PC-9 (cell line): ENCODE measurements around the gene GNG13. TPM values are rescaled to one million over a fixed set of nuclear protein-coding genes. Genes with fewer than 3 reads are reported as not detected.

Source experiments
- BruUV-seq: library from RNA; stranded (reverse); fragments of 400-500 nt; replicated peaks from 2 replicates; lab custom pipeline; 2021; lab: Mats Ljungman, UMichigan
- CTCF ChIA-PET: fragments of 300-600 bp; sonication (Branson Sonifier 250); formaldehyde crosslinking; loops from one replicate; lab custom pipeline; 2022; ENCODE audit warnings: antibody characterized with exemption; lab: Charles Lee
- POLR2A ChIA-PET: fragments of 300-600 bp; sonication (Branson Sonifier 250); formaldehyde crosslinking; loops from one replicate; lab custom pipeline; 2022; ENCODE audit warnings: antibody characterized with exemption; ENCODE audit not compliant: unreplicated experiment; lab: Charles Lee
- DNase-seq, 2 experiments: peaks; one replicate each; pipeline versions ENCODE4 v3.0.0 to v3.0.0-alpha.2; 2015 to 2022; ENCODE audit warnings: mixed read lengths in 1 of 2
- H2AFZ ChIP-seq: fragments of 200-600 bp; sonication (generic); 2 replicates; pipeline ENCODE4 v1.8.1; 2017; ENCODE audit warnings: antibody characterized with exemption
- H3F3A ChIP-seq: fragments of 200-600 bp; sonication (generic); 2 replicates; pipeline ENCODE4 v1.8.1; 2017; ENCODE audit warnings: antibody characterized with exemption, mild to moderate bottlenecking, low read depth; ENCODE audit not compliant: insufficient read depth
- H3K27ac ChIP-seq: fragments of 200-600 bp; sonication (generic); 2 replicates; pipeline ENCODE4 v1.6.1; 2016; ENCODE audit warnings: mixed run types
- H3K27me3 ChIP-seq: fragments of 200-600 bp; sonication (generic); 2 replicates; pipeline ENCODE4 v1.6.1; 2016; ENCODE audit warnings: low read depth, mixed run types; ENCODE audit not compliant: insufficient read depth
- H3K36me3 ChIP-seq: fragments of 200-600 bp; sonication (generic); 2 replicates; pipeline ENCODE4 v1.6.1; 2016; ENCODE audit warnings: low read depth, mixed run types
- H3K4me1 ChIP-seq: fragments of 200-600 bp; sonication (generic); replicated peaks from 2 replicates; pipeline ENCODE4 v1.6.1; 2016; ENCODE audit warnings: mixed run types; ENCODE audit not compliant: insufficient read depth
- H3K4me2 ChIP-seq: fragments of 200-600 bp; sonication (generic); 2 replicates; pipeline ENCODE4 v1.6.1; 2017; ENCODE audit warnings: mixed run types
- H3K4me3 ChIP-seq: fragments of 200-600 bp; sonication (generic); 2 replicates; pipeline ENCODE4 v1.6.1; 2016; ENCODE audit warnings: mixed run types
- H3K79me2 ChIP-seq: fragments of 200-600 bp; sonication (generic); 2 replicates; pipeline ENCODE4 v1.6.1; 2017; ENCODE audit warnings: low read depth, mixed run types
- H3K9me2 ChIP-seq: fragments of 200-600 bp; sonication (generic); 2 replicates; pipeline ENCODE4 v1.8.1; 2017; ENCODE audit warnings: mild to moderate bottlenecking; ENCODE audit not compliant: insufficient read depth
- H3K9me3 ChIP-seq: fragments of 200-600 bp; sonication (generic); 2 replicates; pipeline ENCODE4 v1.8.1; 2016; ENCODE audit warnings: low read depth; ENCODE audit not compliant: insufficient read depth
- H4K20me1 ChIP-seq: fragments of 200-600 bp; sonication (generic); 2 replicates; pipeline ENCODE4 v1.8.1; 2017; ENCODE audit not compliant: insufficient read depth
- CTCF ChIP-seq: fragments of 200-600 bp; sonication (generic); conservative IDR thresholded peaks from 2 replicates; pipeline ENCODE4 v1.6.1; 2017; ENCODE audit warnings: mixed run types, antibody characterized with exemption, mild to moderate bottlenecking, moderate library complexity
- EZH2 ChIP-seq: fragments of 200-600 bp; sonication (generic); IDR thresholded peaks from 2 replicates; pipeline ENCODE4 v1.8.0; 2017; ENCODE audit warnings: antibody characterized with exemption, low read depth
- intact Hi-C: fragments of 100-400 bp; cut with micrococcal nuclease; formaldehyde crosslinking; loops from one replicate; pipeline ENCODE4 v1.10.0; 2022; ENCODE audit not compliant: unreplicated experiment
- total RNA-seq: library from RNA; stranded (reverse); gene quantifications from 2 replicates; pipeline ENCODE4 v1.2.3, GENCODE V29; 2021

GNG13 gene
- total RNA-seq, 1 experiment from 2014 or later, result not detected

- Histone ChIP-seq H3K4me2 (peak overlapping the region; percentile 68), H3K9me2 (no peaks in the 10 kb centered on the region), H3K79me2 (no peaks in the 10 kb centered on the region), H3K27ac (no peak overlapping the region), H3F3A (peaks cover 14% of the 10 kb centered on the region), H3K36me3 (no peaks in the 10 kb centered on the region), H3K4me3 (no peak overlapping the region), H3K9me3 (no peaks in the 10 kb centered on the region), H4K20me1 (peaks cover 17% of the 10 kb centered on the region), H2AFZ (no peak overlapping the region), H3K27me3 (peaks cover 7% of the 10 kb centered on the region; the same call in 1 of the 2 replicates), H3K4me1 (peaks cover 14% of the 10 kb centered on the region)
- ChIA-PET CTCF (interaction anchor here (0.5 to 1.0 kb wide), 2 partner anchors 13 to 561 kb away, joined by 3 read pairs; no protein-coding TSS in a partner anchor), POLR2A (interaction anchor here (0.5 to 1.0 kb wide), 4 partner anchors 9 to 83 kb away, joined by 3 to 6 read pairs (median 3); partner anchors contain the start of gene CCDC78)
- no TSS peak for BruUV-seq
- TF ChIP-seq EZH2 (no peak), CTCF (no peak; the same call in 1 of the 2 replicates)
- intact Hi-C loops, result no loop called here
- DNase-seq, result peak; percentile 87 to 99
Observed at GRCh38 chr16:795580-796229, 4.8 kb downstream of the GNG13 start.

GRCh38 chr16:794853-795466 lies 5.6 kb downstream of the GNG13 start:
- Histone ChIP-seq H3K9me2 (no peaks in the 10 kb centered on the region), H3K27ac (no peak overlapping the region), H3K4me2 (no peak overlapping the region), H3K4me1 (peaks cover 14% of the 10 kb centered on the region), H3K79me2 (no peaks in the 10 kb centered on the region), H2AFZ (no peak overlapping the region), H4K20me1 (peaks cover 17% of the 10 kb centered on the region), H3K27me3 (0 out of 2 replicates have a peak, but pooled peaks cover under 1% of the 10 kb centered on the region), H3K4me3 (no peak overlapping the region), H3F3A (peaks cover 14% of the 10 kb centered on the region), H3K36me3 (no peaks in the 10 kb centered on the region), H3K9me3 (no peaks in the 10 kb centered on the region)
- no TSS peak for BruUV-seq
- POLR2A ChIA-PET, result interaction anchor here (0.5 to 1.0 kb wide), 2 partner anchors 34 to 83 kb away, joined by 3 to 6 read pairs; no protein-coding TSS in a partner anchor
- TF ChIP-seq EZH2, result no peak
- TF ChIP-seq CTCF, result no peak
- no peak for DNase-seq
- intact Hi-C loops, result no loop called here
- CTCF ChIA-PET, result interaction anchor here (0.5 to 1.0 kb wide), 2 partner anchors 12 to 562 kb away, joined by 3 read pairs; no protein-coding TSS in a partner anchor

GRCh38 chr16:794091-794822 lies 6.3 kb downstream of the GNG13 start:
- Histone ChIP-seq H3F3A (peaks cover 13% of the 10 kb centered on the region), H3K27ac (no peak overlapping the region), H3K9me3 (no peaks in the 10 kb centered on the region), H4K20me1 (peaks cover 17% of the 10 kb centered on the region), H3K4me3 (no peak overlapping the region), H3K27me3 (no peaks in the 10 kb centered on the region), H3K4me2 (no peak overlapping the region), H3K9me2 (no peaks in the 10 kb centered on the region), H3K4me1 (peaks cover 17% of the 10 kb centered on the region), H2AFZ (no peak overlapping the region), H3K79me2 (peaks cover 4% of the 10 kb centered on the region; the same call in 1 of the 2 replicates), H3K36me3 (no peaks in the 10 kb centered on the region)
- no TSS peak for BruUV-seq
- ChIA-PET CTCF (no interaction called here), POLR2A (no interaction called here)
- TF ChIP-seq CTCF (no peak), EZH2 (no peak)
- no peak for DNase-seq
- intact Hi-C loops, result no loop called here
